Progenitor cell of endocrine pancreas (in vitro differentiated cells): ENCODE data around the gene RBKS. TPM values are rescaled to one million over a fixed set of nuclear protein-coding genes. Genes with fewer than 3 reads are reported as not detected.

ENCODE experiments used
- DNase-seq: peaks from one replicate; pipeline ENCODE4 v3.0.0; 2021; ENCODE audit warnings: low spot score; ENCODE audit not compliant: unreplicated experiment
- H3K27ac Mint-ChIP-seq: 2 replicates; pipeline ENCODE4 v1.8.0; 2021; ENCODE audit warnings: mild to moderate bottlenecking, moderate library complexity, mixed read lengths
- H3K27me3 Mint-ChIP-seq: 2 replicates; pipeline ENCODE4 v1.8.0; 2021; ENCODE audit warnings: mixed read lengths
- H3K36me3 Mint-ChIP-seq: 2 replicates; pipeline ENCODE4 v1.8.0; 2022; ENCODE audit warnings: mixed read lengths; ENCODE audit not compliant: insufficient read depth
- H3K4me1 Mint-ChIP-seq: 2 replicates; pipeline ENCODE4 v1.8.0; 2021; ENCODE audit warnings: low read depth, mixed read lengths
- H3K4me3 Mint-ChIP-seq: 2 replicates; pipeline ENCODE4 v1.8.0; 2021; ENCODE audit warnings: low read depth, mild to moderate bottlenecking, moderate library complexity, mixed read lengths
- H3K9me3 Mint-ChIP-seq: 2 replicates; pipeline ENCODE4 v1.8.0; 2021; ENCODE audit warnings: low read depth, mixed read lengths
- total RNA-seq: library from RNA; stranded (reverse); gene quantifications from 2 replicates; pipeline ENCODE4 v1.2.1, GENCODE V29; 2021
- TF ChIP-seq, protein P1 (sequence below): fragments of 200-600 bp; sonication (generic); IDR thresholded peaks from one replicate; pipeline ENCODE4 v1.5.0; 2021; ENCODE audit warnings: antibody characterized with exemption, mild to moderate bottlenecking; ENCODE audit not compliant: unreplicated experiment

The RBKS gene
- total RNA-seq, 1 donor from 2014 or later: 5.4 TPM

GRCh38 chr2:27742571-27742970 lies 147.6 kb downstream of the RBKS start:
- no peak for DNase-seq
- Mint-ChIP-seq H3K27ac (no peak overlapping the region), H3K4me1 (peaks cover 10% of the 10 kb centered on the region), H3K27me3 (no peaks in the 10 kb centered on the region), H3K36me3 (no peaks in the 10 kb centered on the region), H3K4me3 (no peak overlapping the region), H3K9me3 (peaks cover 7% of the 10 kb centered on the region)
- TF ChIP-seq, protein P1, sequence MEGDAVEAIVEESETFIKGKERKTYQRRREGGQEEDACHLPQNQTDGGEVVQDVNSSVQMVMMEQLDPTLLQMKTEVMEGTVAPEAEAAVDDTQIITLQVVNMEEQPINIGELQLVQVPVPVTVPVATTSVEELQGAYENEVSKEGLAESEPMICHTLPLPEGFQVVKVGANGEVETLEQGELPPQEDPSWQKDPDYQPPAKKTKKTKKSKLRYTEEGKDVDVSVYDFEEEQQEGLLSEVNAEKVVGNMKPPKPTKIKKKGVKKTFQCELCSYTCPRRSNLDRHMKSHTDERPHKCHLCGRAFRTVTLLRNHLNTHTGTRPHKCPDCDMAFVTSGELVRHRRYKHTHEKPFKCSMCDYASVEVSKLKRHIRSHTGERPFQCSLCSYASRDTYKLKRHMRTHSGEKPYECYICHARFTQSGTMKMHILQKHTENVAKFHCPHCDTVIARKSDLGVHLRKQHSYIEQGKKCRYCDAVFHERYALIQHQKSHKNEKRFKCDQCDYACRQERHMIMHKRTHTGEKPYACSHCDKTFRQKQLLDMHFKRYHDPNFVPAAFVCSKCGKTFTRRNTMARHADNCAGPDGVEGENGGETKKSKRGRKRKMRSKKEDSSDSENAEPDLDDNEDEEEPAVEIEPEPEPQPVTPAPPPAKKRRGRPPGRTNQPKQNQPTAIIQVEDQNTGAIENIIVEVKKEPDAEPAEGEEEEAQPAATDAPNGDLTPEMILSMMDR: no peak

- no peaks in the 10 kb centered on the region for H3K36me3 Mint-ChIP-seq
- H3K27me3 Mint-ChIP-seq: peaks cover under 1% of the 10 kb centered on the region
- DNase-seq: no peak
- H3K27ac Mint-ChIP-seq: no peak overlapping the region
- H3K9me3 Mint-ChIP-seq: peaks cover 7% of the 10 kb centered on the region
- TF ChIP-seq, protein P1: no peak
- peaks cover 10% of the 10 kb centered on the region for H3K4me1 Mint-ChIP-seq
- H3K4me3 Mint-ChIP-seq: no peak overlapping the region
Observed at GRCh38 chr2:27741673-27742072, 148.5 kb downstream of the RBKS start.

- peaks cover 12% of the 10 kb centered on the region for H3K27me3 Mint-ChIP-seq
- TF ChIP-seq, protein P1: no peak
- no peak for DNase-seq
- H3K4me3 Mint-ChIP-seq: no peak overlapping the region
- H3K27ac Mint-ChIP-seq: no peak overlapping the region
- H3K9me3 Mint-ChIP-seq: peaks cover 7% of the 10 kb centered on the region
- H3K36me3 Mint-ChIP-seq: no peaks in the 10 kb centered on the region
- peaks cover 14% of the 10 kb centered on the region for H3K4me1 Mint-ChIP-seq
Observed at GRCh38 chr2:27739058-27739373, 151.2 kb downstream of the RBKS start.

DNA sequence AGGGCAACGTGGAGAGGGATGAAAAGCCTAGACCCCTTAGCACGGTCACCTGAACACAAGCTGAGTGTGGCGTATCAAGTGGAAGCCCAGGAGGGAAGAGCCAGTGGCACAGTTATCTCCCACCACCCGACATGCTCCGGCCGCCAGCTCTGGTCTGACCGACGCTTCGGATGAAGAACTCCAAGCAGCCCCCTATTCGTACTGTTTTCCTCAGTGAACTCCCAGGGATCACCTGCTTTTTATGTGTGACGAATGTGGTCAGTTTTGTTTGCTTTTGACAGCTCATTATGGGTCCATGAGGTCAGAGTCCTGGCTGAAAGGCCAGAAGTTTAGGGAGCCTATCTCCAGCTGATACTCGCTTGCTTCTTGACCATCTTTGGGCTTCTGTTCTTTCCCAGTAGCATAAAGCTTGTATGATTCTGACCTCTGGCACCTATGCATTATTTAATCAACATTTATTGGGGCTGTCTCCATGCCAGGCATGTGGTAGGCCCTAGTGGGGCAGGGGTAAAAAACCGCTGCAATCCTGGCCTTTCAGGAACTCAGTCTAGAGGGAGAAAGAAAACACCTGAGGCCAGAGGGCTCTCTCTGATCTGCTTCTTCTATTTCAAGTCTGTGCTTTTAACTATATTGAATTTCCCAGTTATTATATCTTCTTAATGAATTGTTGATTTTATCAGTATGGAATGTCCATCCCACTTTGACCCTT lies 151.7 kb downstream of the RBKS start:
- Mint-ChIP-seq H3K27me3 (peaks cover 12% of the 10 kb centered on the region), H3K9me3 (peaks cover 7% of the 10 kb centered on the region), H3K4me1 (peaks cover 14% of the 10 kb centered on the region), H3K27ac (no peak overlapping the region), H3K4me3 (no peak overlapping the region), H3K36me3 (no peaks in the 10 kb centered on the region)
- TF ChIP-seq, protein P1: no peak
- DNase-seq: no peak

DNA sequence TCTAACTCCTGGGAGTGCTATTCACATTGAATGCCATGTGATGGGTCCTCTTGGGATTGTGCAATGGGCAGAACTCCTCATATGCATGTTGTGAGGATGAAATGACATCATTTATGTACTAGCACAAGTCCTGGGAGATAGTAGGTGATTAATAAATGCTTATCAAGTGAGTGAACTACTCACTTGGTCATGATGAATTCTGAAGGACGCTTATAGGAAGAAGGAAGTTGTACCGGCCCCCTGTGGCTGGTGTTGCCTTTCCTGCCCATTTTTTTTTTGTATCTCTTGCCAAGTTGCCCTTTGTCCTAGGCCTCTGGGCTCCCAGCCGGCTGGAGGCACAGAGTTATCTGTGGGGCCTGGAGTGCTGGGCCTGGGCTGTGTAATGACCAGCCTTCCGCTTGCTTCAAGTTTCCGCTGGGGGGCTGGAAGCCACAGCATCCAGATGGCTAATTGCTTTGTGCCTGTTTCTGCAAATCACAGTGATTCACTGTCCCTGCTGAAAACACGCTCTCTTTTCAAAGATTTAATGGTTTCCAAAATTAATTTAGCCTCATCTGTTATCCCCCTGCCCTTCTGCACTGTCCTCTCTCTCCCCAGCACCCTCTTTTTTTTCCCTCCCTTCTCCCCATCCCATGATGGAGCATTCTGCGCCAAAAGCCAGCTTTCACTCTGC lies 152.4 kb downstream of the RBKS start:
- TF ChIP-seq, protein P1: no peak
- no peaks in the 10 kb centered on the region for H3K36me3 Mint-ChIP-seq
- no peak for DNase-seq
- no peak overlapping the region for H3K27ac Mint-ChIP-seq
- peaks cover 7% of the 10 kb centered on the region for H3K9me3 Mint-ChIP-seq
- H3K4me3 Mint-ChIP-seq: no peak overlapping the region
- H3K27me3 Mint-ChIP-seq: peaks cover 12% of the 10 kb centered on the region
- H3K4me1 Mint-ChIP-seq: peaks cover 14% of the 10 kb centered on the region
